ENCODE data around the gene UNC5A.

The UNC5A gene

DNA sequence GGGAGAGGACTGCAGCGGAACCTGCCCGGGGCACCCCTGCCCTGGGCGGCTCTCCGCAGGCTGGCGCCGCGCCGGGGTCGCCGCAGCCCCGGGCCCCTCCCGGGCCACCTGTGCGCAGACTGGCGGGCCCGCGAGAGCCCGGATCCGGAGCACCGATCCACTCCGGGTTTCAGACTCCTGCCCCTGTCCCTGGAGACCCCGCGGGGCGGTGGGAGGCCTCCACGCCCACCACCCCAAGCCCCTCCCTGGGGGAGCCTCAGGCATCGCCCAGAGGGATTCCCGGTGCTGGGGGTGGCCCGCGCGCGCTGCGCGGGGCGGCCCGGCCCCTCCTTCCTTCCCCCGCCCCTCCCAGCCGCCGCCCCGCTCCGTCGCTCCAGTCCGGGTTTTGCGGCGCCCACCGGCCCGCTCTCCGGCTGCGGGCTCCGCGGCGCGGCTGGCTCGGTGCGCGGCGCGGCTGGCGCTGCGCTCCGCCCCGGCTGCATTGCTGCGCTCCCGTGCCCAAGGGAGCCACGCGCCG lies at the start of gene UNC5A:
Gene UNC5A (plus strand): TSS at position 479 of the 517 bp plus-strand sequence. CDS start 192 bp downstream, outside the sequence.
- peak; percentile 10 for DNase-seq (ENCODE audit: low read depth, low spot score)

DNA sequence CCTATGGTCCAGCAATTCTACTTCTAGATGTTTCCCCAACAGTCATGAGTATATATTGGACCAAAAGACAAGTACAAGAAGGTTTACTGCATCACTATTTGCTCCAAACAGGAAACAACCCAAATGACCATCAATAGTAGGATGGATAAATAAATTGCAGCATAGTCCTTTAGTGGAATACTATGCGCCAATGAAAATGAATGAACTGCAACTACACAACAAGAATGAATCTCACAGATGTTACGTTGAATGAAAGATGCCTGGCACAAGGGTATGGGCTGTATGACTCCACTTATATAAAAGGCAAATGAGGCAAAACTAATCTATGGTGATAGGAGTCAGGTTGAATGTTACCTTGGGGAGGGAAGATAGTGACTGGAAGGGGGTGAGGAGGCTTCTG lies 48.6 kb upstream of the UNC5A start:
- no peak for DNase-seq (ENCODE audit: low read depth, low spot score)

DNA sequence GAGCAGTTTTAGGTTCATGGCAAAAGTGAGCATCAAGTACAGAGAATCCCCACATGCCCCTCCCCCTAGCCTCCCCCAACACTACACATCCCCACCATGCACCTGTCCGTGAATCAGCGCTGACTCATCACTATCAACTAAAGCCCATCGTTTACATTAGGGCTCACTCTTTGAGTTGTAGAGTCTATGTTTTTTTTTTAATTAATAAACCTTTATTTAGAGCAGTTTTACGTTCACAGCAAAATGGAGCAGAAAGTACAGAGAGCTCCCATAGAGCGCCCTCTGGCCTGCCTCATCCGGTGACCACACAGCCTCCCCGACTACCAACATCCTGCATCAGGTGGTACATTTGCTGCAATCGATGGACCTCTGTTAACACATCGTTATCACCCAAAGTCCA lies 47.9 kb upstream of the UNC5A start:
- no peak for DNase-seq (ENCODE audit: low read depth, low spot score)

DNA sequence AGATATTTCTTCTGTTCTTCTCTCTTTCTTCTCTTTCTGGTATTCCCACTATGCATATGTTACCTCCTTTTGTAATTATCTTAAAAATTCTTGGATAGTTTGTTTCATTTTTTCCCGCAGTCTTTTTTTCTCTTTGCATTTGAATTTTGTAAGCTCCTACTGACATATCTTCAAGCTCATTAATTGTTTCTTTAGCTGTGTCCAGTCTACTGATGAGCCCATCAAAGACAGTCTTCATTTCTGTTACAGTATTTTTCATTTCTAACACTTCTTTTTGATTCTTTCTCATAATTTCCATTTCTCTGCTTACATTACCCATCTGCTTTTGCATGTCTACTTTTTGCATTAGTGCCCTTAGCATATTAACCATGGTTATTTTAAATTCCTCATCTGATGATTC lies 44.7 kb upstream of the UNC5A start:
- DNase-seq (ENCODE audit: low read depth, low spot score): no peak

DNA sequence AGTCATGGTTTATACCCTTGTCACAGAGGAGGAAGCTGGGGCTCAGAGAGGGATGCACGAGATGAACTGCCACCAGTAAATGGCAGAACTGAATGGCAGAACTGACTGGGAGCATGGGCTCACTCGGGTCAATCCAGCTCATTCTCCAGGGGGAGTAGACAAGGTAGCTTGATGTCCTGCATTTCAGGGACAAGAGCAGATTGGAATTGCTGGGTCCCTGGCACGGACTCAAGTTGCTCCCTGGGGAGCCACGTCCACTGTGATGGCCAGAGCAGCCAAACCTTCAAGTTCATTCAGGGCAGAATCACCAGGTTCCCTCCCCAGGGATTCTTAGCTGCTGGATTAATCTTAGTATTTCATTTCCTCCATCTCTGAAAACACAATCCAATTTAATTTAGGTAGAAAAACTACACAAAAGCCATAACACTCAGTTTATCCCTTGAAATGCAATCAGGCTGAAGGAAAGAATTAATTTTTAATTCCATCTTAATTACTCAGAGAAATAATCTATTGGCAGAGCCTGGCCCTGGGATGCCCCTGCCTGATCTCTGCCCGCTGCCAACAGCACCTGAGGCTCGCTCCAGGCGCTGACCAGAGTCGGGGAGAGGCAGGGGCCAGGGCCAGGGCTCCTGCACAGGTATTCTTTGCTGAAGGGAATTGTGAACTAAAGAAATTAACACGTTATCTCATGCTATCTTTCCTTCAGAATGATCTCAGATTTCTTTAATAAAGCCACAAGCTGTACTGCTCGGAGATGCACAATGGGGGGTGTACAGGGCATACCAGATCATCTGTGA lies 42.0 kb upstream of the UNC5A start:
- no peak for DNase-seq (ENCODE audit: low read depth, low spot score)

DNA sequence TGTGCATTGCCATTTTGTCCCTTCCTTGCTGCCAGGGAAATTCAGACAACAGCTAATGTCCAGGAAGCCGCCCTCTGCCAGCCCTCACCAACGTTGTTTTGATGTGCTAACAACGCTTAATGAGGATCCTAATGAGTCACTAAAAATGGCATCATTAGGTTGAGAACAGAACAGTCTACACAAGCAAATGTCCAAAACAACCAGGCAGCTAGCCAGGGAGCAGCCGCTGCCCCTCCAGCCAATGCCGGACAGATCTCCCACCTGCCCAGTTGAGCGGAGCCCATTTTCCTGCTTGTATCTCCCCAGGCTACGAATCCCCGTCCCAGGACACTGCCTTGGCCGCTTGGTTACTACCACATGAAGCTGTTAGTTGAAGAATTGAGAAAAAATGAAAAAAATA lies 40.4 kb upstream of the UNC5A start:
- DNase-seq (ENCODE audit: low read depth, low spot score): no peak

DNA sequence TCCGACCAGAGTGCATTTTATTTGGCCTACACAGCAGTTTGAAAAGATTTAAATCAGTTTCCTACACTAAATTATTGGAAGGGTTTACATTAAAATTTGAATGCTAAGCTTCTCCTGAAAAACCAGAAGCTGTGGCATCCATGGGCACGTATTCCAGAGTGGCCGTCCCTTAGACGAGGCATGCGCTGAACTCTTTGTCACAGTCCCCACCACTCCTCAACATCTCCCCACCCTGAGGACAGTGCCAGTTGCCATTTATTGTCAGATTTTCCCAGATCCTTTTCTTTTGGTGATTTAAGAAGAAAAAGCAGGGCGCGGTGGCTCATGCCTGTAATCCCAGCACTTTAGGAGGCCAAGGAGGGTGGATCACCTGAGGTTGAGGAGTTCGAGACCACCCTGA lies 39.9 kb upstream of the UNC5A start:
- DNase-seq (ENCODE audit: low read depth, low spot score): no peak

DNA sequence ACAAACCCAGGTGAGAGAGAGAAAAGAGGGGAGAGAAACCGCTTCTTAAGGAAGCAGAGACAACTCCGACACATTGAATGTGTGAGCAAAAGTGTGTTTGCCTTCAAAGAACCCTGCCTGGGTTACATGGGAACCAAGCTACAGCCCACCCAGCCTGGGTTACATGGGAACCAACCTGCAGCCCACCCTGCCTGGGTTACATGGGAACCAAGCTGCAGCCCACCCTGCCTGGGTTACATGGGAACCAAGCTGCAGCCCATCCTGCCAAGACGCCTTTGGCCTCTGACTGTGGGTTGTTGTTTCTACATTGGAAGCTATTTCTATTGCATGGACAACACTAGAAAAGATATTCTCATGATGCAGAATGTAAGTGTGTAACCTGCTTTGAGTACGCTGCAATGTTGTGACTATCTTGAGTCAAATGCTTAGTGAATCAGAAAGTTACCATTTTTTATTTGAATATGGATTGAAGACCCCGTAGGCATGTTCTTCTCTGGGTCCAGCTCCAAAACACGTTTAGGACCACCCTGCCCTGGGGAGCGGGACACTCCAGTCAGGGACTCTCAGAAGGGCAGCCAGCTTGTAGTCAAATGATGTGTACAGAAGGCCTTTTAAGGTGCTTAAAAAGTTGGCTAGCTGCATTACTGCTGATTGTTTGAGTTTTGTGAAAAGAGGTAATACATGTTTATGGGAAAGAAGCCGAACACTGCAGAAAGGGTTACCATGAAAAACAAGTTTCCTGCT lies 39.1 kb upstream of the UNC5A start:
- DNase-seq (ENCODE audit: low read depth, low spot score): no peak

DNA sequence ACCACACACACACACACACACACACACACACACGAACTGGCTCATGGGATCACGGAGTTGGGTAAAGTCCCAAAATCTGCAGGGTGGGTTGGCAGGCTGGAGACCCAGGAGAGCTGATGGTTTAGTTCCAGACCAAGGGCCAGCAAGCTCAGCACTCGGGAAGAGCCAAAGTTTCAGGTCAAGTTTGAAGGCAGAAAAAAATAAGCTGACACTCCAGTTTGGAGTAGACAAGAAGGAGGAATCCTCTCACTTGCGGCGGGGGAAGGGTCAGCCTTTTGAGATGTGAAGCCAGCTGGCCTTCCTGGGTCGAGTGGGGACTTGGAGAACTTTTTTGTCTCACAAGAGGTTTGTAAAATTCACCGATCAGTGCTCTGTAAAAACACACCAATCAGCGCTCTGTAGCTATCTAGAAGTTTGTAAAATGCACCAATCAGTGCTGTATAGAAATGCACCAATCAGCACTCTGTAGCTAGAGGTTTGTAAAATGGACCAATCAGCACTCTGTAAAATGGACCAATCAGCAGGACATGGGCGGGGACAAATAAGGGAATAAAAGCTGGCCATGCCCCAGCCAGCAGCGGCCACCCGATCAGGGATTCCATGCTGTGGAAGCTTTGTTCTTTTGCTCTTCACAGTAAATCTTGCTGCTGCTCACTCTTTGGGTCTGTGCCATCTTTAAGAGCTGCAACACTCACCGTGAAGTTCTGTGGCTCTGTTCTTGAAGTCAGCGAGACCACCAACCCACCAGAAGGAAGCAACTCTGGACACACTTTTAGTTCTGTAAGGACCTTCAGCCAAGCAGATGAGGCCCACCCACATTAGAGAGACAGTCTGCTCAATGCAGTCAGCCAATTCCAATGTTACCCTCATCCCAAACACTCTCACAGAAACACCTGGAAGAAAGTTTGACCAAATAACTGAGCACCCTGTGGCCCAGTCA lies 37.8 kb upstream of the UNC5A start:
- DNase-seq (ENCODE audit: low read depth, low spot score): no peak

DNA sequence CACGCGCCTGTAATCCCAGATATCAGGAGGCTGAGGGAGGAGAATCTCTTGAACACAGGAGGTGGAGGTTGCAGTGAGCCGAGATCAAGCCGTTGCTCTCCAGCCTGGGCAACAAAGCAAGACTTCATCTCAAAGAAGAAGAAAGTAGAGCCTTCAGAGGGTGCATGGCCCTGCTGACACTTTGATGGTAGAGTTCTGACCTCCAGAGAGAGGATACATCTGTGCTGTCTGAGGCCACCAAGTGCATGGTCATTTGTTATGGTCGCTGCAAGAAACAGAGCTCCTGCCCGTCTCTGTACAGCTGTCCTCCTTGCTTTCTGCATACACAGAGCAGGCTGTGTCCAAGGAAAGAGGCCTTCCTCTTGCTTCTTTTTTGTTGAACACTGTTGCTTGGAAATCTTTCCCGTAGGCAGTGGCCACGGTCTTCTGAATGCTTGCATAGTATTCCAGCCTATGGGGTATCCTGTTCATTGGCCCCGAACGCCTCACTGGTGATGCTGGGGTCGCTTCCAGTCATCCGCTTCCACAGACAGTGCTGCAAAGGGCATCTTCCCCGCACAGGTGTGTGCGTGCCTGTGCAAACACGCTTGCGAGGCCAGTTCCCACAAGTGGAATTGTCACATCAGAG lies 36.8 kb upstream of the UNC5A start:
- no peak for DNase-seq (ENCODE audit: low read depth, low spot score)

DNA sequence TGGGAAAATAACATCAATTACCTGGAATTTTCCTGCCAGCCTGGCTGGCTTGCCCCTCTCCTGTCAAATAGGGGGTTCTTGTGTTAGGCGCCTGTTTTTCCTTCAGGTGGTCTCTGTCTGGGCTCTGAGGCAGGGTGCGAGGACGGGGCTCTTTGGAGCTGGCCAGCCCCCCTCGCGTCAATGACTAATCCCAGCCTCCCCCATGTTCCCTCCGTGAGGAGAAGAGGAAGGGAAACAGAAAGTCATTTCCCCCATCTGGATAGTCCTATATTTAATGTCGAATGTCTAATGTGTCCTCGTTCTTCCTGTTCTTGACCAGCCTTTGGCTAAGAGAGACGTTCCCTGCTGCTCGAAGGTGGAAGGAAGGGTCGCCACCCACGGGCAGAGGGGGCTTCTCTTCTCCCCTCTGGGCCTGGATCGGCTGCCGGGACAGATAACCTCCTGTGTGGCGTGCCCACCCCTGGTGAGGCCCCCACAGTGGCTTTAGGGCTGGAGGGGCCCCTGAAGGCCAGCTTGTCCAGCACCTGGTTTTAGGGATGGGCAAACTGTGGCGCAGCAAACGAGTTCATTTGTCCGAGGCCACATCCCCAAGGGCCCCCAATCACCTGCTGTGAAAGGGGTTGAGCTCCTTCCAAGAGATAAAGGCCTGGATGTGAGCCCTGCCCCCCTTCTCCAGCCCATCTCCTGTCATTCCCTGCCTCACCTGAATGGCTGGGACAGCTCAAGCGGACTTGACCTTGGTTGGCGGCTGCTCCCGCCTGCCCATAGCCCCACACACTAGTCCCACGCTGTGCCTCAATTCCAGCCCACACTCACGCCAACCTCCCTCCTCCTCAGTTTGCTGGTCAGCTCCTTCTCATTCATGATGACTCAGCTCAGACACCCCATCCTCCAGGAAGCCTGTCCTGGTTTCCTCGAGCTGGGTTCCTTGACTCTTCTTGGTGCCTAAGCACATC lies 35.9 kb upstream of the UNC5A start:
- no peak for DNase-seq (ENCODE audit: low read depth, low spot score)

DNA sequence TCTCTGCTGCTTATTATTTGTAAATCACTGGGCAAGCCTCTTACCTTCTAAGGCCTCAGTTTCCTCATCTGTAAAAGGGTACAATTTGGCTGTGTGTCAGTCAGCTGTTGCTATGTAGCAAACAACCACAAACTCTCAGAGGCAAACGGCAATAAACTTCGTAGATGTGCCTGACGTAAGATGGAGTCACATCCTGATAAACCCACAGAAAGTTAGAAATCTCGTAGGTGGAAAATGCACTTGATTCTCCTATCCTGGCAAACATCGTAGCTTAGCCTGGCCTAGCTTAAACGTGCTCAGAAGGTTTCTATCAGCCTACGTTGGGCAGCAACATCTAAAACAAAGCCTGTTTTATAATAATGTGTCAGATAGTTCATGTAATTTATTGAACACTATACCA lies 35.0 kb upstream of the UNC5A start:
- DNase-seq (ENCODE audit: low read depth, low spot score): no peak

DNA sequence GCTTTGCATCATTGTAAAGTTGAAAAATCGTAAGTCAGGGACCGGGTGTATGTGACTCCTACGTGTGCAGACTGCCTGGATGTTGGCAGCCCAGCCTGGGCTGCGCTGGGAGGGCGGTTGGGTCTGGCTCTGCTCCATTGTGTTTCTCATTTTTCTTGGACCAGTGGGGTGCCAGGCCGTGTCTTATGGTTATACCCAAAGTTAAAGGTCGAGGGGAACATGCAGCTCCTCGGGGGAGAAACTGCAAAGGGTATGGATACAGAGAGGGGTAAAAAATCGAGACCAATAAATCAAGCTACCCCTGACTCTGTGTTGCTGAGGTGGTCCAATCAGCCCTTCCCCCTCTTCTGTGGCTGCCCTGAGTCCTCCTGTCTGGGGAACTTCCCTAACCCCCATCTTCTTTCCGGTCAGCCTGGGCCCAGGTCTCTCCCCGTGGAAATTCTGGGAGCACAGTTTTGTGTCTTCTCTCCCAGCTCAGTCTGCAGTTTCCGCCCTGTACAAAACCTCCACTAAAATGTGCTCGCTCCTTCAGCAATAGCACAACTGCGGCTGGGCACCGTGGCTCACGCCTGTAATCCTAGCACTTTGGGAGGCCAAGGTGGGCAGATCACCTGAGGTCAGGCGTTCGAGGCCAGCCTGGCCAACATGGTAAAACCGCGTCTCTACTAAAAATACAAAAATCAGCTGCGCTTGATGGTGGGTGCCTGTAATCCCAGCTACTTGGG lies 34.1 kb upstream of the UNC5A start:
- no peak for DNase-seq (ENCODE audit: low read depth, low spot score)

DNA sequence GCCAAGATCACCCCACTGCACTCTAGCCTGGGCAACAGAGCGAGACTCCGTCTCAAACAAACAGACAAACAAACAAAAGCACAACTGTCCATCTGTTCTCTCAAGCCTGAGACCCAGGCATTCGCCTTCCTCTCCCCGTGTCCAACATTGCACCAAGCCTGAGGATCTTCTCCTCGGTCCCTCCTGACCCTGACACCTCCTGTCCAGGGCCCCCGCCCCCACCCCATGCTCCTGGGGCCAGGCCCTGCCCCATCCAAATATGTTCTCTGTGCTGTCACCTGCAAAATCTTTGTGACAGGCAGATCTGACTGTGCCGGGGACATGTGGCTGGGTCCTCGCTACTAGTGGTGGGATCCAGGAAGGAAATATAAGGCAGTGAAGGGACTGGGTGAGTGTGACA lies 33.4 kb upstream of the UNC5A start:
- DNase-seq (ENCODE audit: low read depth, low spot score): no peak

DNA sequence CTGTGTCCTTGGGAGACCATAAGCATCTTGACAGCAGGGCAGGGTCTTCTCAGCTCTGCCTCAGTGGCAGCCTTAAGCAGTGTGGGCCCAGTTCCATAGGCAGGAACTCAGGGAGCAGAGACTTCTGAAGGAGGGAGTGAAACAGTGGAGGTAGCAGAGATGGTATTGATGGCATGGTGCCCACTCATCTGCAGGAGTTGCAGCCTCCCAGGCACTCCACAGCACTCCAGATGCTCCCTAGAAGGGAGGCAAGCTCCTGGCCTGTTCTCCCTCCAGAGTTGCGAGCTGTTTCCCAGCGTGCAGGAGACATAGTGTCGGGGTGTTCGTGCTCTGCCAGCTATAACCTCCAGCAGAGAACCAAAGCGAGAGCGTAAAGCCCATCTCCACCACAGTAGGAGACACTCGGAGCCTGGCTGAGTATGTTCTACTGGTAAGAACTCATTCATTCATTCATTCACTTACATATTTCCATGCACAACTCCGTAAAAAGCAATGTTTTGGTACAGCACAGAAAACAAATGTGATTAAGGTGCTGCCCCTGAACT lies 31.4 kb upstream of the UNC5A start:
- no peak for DNase-seq (ENCODE audit: low read depth, low spot score)

DNA sequence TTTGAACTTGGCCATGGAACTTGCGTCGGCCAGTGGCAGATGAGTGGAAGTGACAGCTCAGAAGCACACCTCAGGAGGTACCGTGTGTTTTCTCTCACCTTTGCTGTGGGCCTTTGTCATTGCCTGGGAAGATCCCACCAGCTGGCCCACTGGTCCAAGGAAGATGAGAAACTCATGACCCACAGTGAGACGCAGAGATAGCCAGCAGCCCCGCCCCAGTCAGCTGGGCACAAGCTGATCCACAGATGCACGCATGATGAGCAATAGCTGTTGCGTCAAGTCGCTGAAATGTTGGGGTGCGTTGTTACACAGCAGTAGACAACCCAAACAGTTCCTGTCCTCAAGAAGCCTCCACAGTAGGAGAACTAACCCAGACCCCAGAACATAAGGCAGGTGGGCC lies 30.8 kb upstream of the UNC5A start:
- DNase-seq (ENCODE audit: low read depth, low spot score): no peak

DNA sequence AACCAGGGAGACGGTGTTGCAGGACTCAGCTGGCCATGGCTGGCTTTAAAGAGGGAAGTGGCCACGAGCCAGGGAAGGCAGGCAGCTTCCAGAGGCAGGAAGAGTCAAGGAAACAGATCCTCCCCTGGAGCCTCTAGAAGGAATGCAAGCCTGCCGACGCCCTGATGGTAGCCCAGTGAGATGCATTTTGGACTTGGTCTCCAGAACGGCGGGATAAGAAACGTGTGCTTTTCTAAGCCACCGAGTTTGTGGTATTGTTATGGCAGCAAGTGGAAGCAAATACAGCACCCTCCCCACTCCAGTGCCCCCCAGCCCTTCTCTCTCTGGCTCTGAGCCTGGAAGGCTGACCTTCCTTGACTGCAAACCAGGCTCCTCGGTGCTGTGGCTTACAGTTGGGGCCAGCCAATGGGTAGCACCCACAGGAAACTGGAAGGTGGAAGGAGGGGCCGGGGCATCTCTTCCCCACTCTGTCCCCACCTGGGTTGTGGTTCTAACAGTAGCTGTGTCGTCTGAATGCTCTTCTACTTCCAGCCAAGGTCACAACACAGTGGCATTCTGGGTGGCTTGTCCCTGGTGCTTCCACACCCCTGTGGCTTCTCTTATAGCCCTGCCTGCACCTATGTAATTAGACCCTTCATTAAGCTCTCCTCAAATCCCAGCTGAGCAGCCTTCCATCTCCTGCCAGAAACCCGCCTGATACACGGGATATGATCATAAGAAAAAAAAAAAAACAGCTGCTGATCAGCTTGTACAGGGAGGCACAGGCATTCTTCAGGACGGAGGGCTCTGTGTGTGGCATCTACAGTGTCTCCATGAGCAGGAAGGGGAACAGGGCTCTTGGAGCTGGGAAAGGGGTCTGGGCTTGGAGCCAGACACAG lies 29.9 kb upstream of the UNC5A start:
- no peak for DNase-seq (ENCODE audit: low read depth, low spot score)

DNA sequence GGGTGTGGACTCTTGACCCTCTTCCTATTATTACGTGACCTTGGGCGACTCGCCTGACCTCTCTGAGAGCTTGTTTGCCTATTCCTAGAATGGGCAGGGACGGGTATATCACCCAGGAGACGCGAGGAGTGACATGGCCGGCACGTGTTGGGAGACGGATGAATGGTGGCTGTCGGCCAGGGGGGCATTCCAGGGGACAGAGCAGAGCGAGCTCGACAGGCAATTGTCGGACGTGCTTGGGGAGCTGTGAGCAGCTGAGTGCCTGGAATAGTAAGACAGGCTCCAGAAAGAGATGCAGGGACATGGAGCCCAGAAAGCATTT lies 29.3 kb upstream of the UNC5A start:
- no peak for DNase-seq (ENCODE audit: low read depth, low spot score)

Data from activated CD4-positive, CD25-positive, alpha-beta regulatory T cell treated with anti-CD3 and anti-CD28 coated beads, Interleukin-2, amount 50 U/mL, for 16 hours (primary cell).